ENCODE results near the gene GSTM4.

GRCh38 chr1:109626682-109627408, 29.1 kb upstream of the GSTM4 start:
- TF ChIP-seq CTCF (IDR thresholded peaks at IDR 0.05; ENCODE audit: poor library complexity) (no peak), EZH2 (IDR thresholded peaks at IDR 0.05; ENCODE audit: borderline replicate concordance) (no peak), EZH2phosphoT487 (IDR thresholded peaks at IDR 0.05; ENCODE audit: low read depth, severe bottlenecking, unreplicated experiment) (no peak)

Measured in hepatocyte (in vitro differentiated cells).